ENCODE measurements around the gene NR2E1. TPM values are rescaled to one million over a fixed set of nuclear protein-coding genes. Genes with fewer than 3 reads are reported as not detected.

The NR2E1 gene
- not detected in 2 replicates for total RNA-seq (2014; rRNA removed; shearing (Covaris generic))
- polyA plus RNA-seq (2016; fragmentation: Nextera tagmentation; extraction: Ambion mirVana): not detected in 2 replicates
- long read RNA-seq: 0 reads

DNA sequence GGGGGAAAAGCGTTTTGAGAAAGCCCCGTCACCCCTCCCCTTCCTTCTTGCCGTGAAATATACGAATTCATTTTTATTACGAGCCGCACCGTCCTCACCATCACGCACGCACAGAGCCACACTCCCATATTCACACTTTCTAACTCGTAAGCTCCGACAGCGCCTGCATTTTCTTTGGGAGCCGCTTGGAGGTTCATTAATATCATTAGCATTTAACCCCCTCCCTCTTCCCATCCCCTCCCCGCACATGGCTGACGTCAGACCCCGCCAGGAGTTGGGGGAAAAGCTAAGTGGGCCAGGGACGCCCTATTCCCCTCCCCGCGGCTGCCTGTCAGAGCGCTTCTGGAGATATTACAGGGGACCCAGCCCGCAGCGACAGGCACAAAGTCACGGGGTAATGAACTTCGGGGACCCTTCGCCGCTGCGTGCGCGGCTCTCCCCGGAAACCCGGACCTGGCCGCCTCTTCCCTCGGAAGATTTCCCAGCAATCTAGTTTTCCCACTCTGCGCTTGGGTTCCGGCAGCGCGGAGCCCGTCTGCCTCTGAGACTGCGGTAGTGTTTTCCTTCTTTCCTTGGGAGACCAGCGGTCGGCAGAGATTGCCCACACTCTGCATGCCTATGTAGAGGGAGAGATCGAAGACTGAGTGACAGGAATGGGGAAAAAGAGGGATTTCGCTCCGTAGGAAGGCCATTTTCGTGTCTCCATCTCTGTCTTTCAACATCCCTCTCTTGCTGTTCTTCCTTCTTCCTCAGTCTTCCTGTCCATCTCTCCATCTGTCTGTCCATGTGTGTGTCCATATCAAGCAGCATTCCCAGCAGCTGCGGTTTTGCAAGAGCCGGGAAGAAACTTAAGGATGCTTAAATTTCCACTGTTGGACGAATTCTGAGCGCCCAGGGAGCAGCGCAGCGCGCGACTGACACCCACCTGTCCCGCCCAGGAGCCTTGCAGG is at the start of gene NR2E1:
TSS of gene NR2E1 (plus strand) at position 309 of the 950 bp plus-strand sequence. CDS start 744 bp downstream, outside the sequence.
- Histone ChIP-seq H3F3A (replicated peaks; ENCODE audit: low read depth) (peaks cover 66% of the 10 kb centered on the region), H3K9me2 (ENCODE audit: insufficient read depth) (no peaks in the 10 kb centered on the region), H3K4me1 (ENCODE audit: insufficient read depth) (peaks cover 69% of the 10 kb centered on the region), H3K4me2 (peak within 1 kb of the TSS; percentile 90), H3K36me3 (ENCODE audit: insufficient read depth) (no peaks in the 10 kb centered on the region; the same call in 1 of the 2 replicates), H2AFZ (peak within 1 kb of the TSS; percentile 83), H3K27me3 (ENCODE audit: insufficient read depth) (peaks cover 100% of the 10 kb centered on the region), H3K4me3 (peak within 1 kb of the TSS; percentile 62), H3K79me2 (replicated peaks; ENCODE audit: insufficient read depth) (no peaks in the 10 kb centered on the region), H3K27ac (ENCODE audit: low read depth) (no peak within 1 kb of the TSS), H4K20me1 (replicated peaks; ENCODE audit: insufficient read depth) (peaks cover 17% of the 10 kb centered on the region)
- H3K4me3 Mint-ChIP-seq: peak within 1 kb of the TSS; percentile 67
- no peak within 1 kb of the TSS for H3K27ac Mint-ChIP-seq
- DNase-seq (ENCODE audit: low spot score) (peak; percentile 84), ATAC-seq (peak; percentile 1; the same call in 2 of the 3 replicates)
- peaks cover 99% of the 10 kb centered on the region for H3K27me3 Mint-ChIP-seq (ENCODE audit: insufficient read depth, low read depth, poor library complexity)
- H3K4me1 Mint-ChIP-seq: peaks cover 55% of the 10 kb centered on the region
- TF ChIP-seq EZH2 (IDR thresholded peaks at IDR 0.05; ENCODE audit: low read depth, unreplicated experiment): peak; percentile 99
- peak; percentile 98 for TF ChIP-seq EZH2phosphoT487 (IDR thresholded peaks at IDR 0.05; ENCODE audit: unreplicated experiment)
- TF ChIP-seq ZNF331 (CRISPR knock-in tag; IDR thresholded peaks at IDR 0.05; ENCODE audit: low read depth): no peak
- no peak for TF ChIP-seq JUNB (IDR thresholded peaks at IDR 0.05; ENCODE audit: unreplicated experiment)
- no peak for TF ChIP-seq ZNF462 (CRISPR knock-in tag; IDR thresholded peaks at IDR 0.05)
- TF ChIP-seq CTCF (conservative IDR thresholded peaks at IDR 0.05; ENCODE audit: low read depth in 2 of 2): no peak; a peak in 1 of 4 replicates
- no peak for TF ChIP-seq ETS1 (IDR thresholded peaks at IDR 0.05)
- TF ChIP-seq, protein P1, sequence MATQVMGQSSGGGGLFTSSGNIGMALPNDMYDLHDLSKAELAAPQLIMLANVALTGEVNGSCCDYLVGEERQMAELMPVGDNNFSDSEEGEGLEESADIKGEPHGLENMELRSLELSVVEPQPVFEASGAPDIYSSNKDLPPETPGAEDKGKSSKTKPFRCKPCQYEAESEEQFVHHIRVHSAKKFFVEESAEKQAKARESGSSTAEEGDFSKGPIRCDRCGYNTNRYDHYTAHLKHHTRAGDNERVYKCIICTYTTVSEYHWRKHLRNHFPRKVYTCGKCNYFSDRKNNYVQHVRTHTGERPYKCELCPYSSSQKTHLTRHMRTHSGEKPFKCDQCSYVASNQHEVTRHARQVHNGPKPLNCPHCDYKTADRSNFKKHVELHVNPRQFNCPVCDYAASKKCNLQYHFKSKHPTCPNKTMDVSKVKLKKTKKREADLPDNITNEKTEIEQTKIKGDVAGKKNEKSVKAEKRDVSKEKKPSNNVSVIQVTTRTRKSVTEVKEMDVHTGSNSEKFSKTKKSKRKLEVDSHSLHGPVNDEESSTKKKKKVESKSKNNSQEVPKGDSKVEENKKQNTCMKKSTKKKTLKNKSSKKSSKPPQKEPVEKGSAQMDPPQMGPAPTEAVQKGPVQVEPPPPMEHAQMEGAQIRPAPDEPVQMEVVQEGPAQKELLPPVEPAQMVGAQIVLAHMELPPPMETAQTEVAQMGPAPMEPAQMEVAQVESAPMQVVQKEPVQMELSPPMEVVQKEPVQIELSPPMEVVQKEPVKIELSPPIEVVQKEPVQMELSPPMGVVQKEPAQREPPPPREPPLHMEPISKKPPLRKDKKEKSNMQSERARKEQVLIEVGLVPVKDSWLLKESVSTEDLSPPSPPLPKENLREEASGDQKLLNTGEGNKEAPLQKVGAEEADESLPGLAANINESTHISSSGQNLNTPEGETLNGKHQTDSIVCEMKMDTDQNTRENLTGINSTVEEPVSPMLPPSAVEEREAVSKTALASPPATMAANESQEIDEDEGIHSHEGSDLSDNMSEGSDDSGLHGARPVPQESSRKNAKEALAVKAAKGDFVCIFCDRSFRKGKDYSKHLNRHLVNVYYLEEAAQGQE (IDR thresholded peaks at IDR 0.05; ENCODE audit: unreplicated experiment): no peak
- no peak for TF ChIP-seq POLR2AphosphoS5 (IDR thresholded peaks at IDR 0.05; ENCODE audit: low read depth)
- TF ChIP-seq STAT1 (IDR thresholded peaks at IDR 0.05; ENCODE audit: unreplicated experiment): no peak
- TF ChIP-seq ZNF114 (CRISPR knock-in tag; IDR thresholded peaks at IDR 0.05): no peak
- TF ChIP-seq NANOG (IDR thresholded peaks at IDR 0.05; ENCODE audit: borderline replicate concordance): no peak
- TF ChIP-seq CREB1 (CRISPR knock-in tag; IDR thresholded peaks at IDR 0.05; ENCODE audit: low read depth): peak; percentile 85
- H3K36me3 Mint-ChIP-seq (ENCODE audit: low read depth): no peaks in the 10 kb centered on the region
- peaks cover 3% of the 10 kb centered on the region; the same call in 2 of the 3 replicates for H3K9me3 Mint-ChIP-seq
